Left lung (tissue), 10 donors: ENCODE measurements around the gene REM2. TPM values are rescaled to one million over a fixed set of nuclear protein-coding genes. Genes with fewer than 3 reads are reported as not detected.
A peak's percentile ranks its signal among the peaks of the same experiment; 100 is the strongest.

Source experiments
- ATAC-seq: fragments of 200-7000 bp; cut with Tn5 transposase; one replicate; pipeline ENCODE4 v1.9.1; 2020; ENCODE audit warnings: moderate library complexity
- DNase-seq, 4 donors: peaks; one replicate each; pipeline ENCODE4 v3.0.0-alpha.2; 2013 to 2020
- H3K27ac ChIP-seq, 2 donors: fragments of 200-600 bp; sonication (generic) in 1 of 2; one replicate each; pipeline versions ENCODE4 v1.5.0 to v1.8.0; 2020 to 2021
- H3K27me3 ChIP-seq, 2 donors: fragments of 200-600 bp; sonication (generic) in 1 of 2; one replicate each; pipeline versions ENCODE4 v1.5.0 to v1.8.0; 2020 to 2021
- H3K36me3 ChIP-seq, 2 donors: fragments of 200-600 bp; sonication (generic) in 1 of 2; one replicate each; pipeline versions ENCODE4 v1.5.0 to v1.8.0; 2020 to 2021
- H3K4me1 ChIP-seq, 2 donors: fragments of 200-600 bp; one replicate each; pipeline ENCODE4 v1.8.0; 2021
- H3K4me3 ChIP-seq, 2 donors: fragments of 200-600 bp; sonication (generic) in 1 of 2; one replicate each; pipeline versions ENCODE4 v1.5.0 to v1.8.0; 2020 to 2021; ENCODE audit warnings: mild to moderate bottlenecking in 1 of 2
- H3K9me3 ChIP-seq, 2 donors: fragments of 200-600 bp; sonication (generic) in 1 of 2; one replicate each; pipeline versions ENCODE4 v1.5.0 to v1.8.0; 2020 to 2021
- intact Hi-C, 2 donors: fragments of 100-400 bp; cut with DNase I; formaldehyde crosslinking; loops; one replicate each; pipeline versions ENCODE4 v1.11.2 to v1.14.2; 2022
- polyA plus RNA-seq, 6 donors: library from polyadenylated mRNA; unstranded; fragments of 120-200 nt; gene quantifications; one replicate each; pipeline ENCODE4 v1.2.1, GENCODE V29; 2013; ENCODE audit not compliant: insufficient read length in 6 of 6
- total RNA-seq, 2 donors: library from RNA; stranded (reverse); fragmentation: NEBNext Ultra II Directional; extraction: Animal tissue kit (Norgen Biotek cat#: 25700); gene quantifications; one replicate each; pipeline ENCODE4 v1.2.1, GENCODE V29; 2021
- TF ChIP-seq, protein P1 (sequence below), 2 donors: fragments of 200-600 bp; sonication (generic) in 1 of 2; IDR thresholded peaks; one replicate each; pipeline versions ENCODE4 v1.5.0 to v1.8.0; 2021; ENCODE audit warnings: antibody characterized with exemption in 2 of 2
- donor health status: DM: no; HTN: yes; CAD: no.
- donor health status: DM: no; HTN: no; CAD: no.

REM2 gene
- total and polyA plus RNA-seq, 8 donors, result 0.29 to 1.3 (median 0.83) TPM

- H3K27ac ChIP-seq, result no peak overlapping the region
- peaks cover 0 to 58% of the 10 kb centered on the region in 2 donors for H3K36me3 ChIP-seq
- no peak overlapping the region for H3K4me3 ChIP-seq
- DNase-seq (no peak), ATAC-seq (no peak)
- peaks cover 6 to 36% of the 10 kb centered on the region in 2 donors for H3K4me1 ChIP-seq
- TF ChIP-seq, protein P1, sequence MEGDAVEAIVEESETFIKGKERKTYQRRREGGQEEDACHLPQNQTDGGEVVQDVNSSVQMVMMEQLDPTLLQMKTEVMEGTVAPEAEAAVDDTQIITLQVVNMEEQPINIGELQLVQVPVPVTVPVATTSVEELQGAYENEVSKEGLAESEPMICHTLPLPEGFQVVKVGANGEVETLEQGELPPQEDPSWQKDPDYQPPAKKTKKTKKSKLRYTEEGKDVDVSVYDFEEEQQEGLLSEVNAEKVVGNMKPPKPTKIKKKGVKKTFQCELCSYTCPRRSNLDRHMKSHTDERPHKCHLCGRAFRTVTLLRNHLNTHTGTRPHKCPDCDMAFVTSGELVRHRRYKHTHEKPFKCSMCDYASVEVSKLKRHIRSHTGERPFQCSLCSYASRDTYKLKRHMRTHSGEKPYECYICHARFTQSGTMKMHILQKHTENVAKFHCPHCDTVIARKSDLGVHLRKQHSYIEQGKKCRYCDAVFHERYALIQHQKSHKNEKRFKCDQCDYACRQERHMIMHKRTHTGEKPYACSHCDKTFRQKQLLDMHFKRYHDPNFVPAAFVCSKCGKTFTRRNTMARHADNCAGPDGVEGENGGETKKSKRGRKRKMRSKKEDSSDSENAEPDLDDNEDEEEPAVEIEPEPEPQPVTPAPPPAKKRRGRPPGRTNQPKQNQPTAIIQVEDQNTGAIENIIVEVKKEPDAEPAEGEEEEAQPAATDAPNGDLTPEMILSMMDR (IDR thresholded peaks at IDR 0.05), result no peak
- H3K27me3 ChIP-seq, result no peaks in the 10 kb centered on the region
- intact Hi-C loops, result no loop called here
- H3K9me3 ChIP-seq, result no peaks in the 10 kb centered on the region
These were observed 42.5 kb downstream of the REM2 start for GRCh38 chr14:22925513-22925912.

DNA sequence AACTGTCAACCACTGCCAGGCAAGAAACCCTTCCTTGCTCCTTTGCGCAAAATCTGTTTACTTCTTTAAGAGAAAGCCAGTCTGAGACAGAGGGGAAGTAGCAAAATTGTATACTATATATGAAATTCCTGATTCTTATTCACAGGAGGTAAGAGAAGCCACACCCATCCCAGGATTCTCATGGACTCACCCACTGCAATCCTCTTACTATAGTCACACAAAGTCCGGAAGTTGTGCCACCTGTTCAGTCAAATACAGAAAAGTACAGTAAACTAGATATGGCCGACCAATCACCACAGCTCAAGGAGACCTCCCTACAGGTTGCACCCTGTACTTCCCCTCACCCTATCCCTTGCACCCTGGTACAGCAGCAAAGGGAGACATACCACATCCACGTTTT is 43.3 kb downstream of the REM2 start:
- no peak for DNase-seq
- ATAC-seq, result no peak
- Histone ChIP-seq H3K27ac (no peak overlapping the region), H3K9me3 (no peaks in the 10 kb centered on the region), H3K27me3 (no peaks in the 10 kb centered on the region), H3K4me1 (peaks cover 6 to 37% of the 10 kb centered on the region in 2 donors), H3K4me3 (no peak overlapping the region), H3K36me3 (peaks cover 0 to 50% of the 10 kb centered on the region in 2 donors)
- intact Hi-C loops, result no loop called here
- TF ChIP-seq, protein P1 (IDR thresholded peaks at IDR 0.05), result no peak

- intact Hi-C loops, result no loop called here
- no peaks in the 10 kb centered on the region for H3K27me3 ChIP-seq
- peaks cover 6 to 37% of the 10 kb centered on the region in 2 donors for H3K4me1 ChIP-seq
- peak overlapping the region; percentile 65 to 85 for H3K27ac ChIP-seq
- no peak for DNase-seq
- peak overlapping the region; percentile 76 to 87 for H3K4me3 ChIP-seq
- TF ChIP-seq, protein P1 (IDR thresholded peaks at IDR 0.05), result no peak
- no peaks in the 10 kb centered on the region for H3K9me3 ChIP-seq
- ATAC-seq, result no peak
- H3K36me3 ChIP-seq, result peaks cover 0 to 32% of the 10 kb centered on the region in 2 donors
These were observed 45.4 kb downstream of the REM2 start for GRCh38 chr14:22928237-22929103.

GRCh38 chr14:22929104-22929960 is 46.3 kb downstream of the REM2 start, which contains the start of gene PRMT5:
PRMT5 (minus strand) TSS chr14:22929376; CDS start chr14:22929361, 15 bp downstream.
- ATAC-seq, result peak; percentile 97
- Histone ChIP-seq H3K9me3 (no peaks in the 10 kb centered on the region), H3K27ac (peak within 1 kb of the TSS; percentile 83 to 85), H3K4me3 (peak within 1 kb of the TSS; percentile 76 to 87), H3K27me3 (no peaks in the 10 kb centered on the region), H3K4me1 (peaks cover 6 to 37% of the 10 kb centered on the region in 2 donors), H3K36me3 (peaks cover 0 to 23% of the 10 kb centered on the region in 2 donors)
- intact Hi-C loops, result no loop called here
- peak; percentile 96 to 100 (median 100) for DNase-seq
- TF ChIP-seq, protein P1 (IDR thresholded peaks at IDR 0.05), result no peak
